VCaP (cell line): ENCODE measurements around the gene IER5.

Experiments
- H3K27ac ChIP-seq: fragments of 450-650 bp; 2 replicates; pipeline ENCODE4 v1.5.1; 2017
- TF ChIP-seq, protein P1 (sequence below): fragments of 450-650 bp; conservative IDR thresholded peaks from 2 replicates; pipeline ENCODE4 v1.5.1; 2017; ENCODE audit warnings: mild to moderate bottlenecking, moderate library complexity

IER5 gene

DNA sequence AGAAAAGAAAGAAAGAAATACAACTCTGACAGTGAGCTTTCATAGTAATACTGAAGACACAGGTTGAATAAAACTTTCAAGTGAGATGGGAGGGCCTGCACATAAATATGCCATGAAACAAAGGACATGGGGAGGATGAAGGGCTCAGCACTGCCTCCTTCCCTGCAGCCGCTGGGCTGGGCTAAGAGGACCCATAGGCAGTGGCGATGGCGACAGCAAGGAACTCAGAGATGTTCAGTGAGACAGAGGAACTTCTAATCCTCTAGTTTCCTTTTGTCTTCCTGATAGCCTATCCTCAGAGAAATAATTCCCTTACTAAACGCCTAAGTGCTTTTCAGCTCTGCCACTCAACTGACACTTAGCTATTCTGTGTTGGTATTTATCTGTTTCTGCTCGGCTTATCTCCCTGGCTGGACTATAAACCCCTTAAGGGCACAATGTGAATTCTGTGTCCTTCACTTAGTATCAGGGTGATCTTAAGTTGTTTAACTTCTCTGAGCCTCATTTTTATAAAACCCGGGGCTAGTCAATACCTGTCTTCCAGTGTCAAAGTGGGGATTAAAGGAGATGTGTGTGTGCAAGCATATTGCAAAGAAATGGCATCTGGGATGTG lies 24.4 kb upstream of the IER5 start:
- TF ChIP-seq, protein P1, sequence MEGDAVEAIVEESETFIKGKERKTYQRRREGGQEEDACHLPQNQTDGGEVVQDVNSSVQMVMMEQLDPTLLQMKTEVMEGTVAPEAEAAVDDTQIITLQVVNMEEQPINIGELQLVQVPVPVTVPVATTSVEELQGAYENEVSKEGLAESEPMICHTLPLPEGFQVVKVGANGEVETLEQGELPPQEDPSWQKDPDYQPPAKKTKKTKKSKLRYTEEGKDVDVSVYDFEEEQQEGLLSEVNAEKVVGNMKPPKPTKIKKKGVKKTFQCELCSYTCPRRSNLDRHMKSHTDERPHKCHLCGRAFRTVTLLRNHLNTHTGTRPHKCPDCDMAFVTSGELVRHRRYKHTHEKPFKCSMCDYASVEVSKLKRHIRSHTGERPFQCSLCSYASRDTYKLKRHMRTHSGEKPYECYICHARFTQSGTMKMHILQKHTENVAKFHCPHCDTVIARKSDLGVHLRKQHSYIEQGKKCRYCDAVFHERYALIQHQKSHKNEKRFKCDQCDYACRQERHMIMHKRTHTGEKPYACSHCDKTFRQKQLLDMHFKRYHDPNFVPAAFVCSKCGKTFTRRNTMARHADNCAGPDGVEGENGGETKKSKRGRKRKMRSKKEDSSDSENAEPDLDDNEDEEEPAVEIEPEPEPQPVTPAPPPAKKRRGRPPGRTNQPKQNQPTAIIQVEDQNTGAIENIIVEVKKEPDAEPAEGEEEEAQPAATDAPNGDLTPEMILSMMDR, result no peak
- H3K27ac ChIP-seq, result no peak overlapping the region

DNA sequence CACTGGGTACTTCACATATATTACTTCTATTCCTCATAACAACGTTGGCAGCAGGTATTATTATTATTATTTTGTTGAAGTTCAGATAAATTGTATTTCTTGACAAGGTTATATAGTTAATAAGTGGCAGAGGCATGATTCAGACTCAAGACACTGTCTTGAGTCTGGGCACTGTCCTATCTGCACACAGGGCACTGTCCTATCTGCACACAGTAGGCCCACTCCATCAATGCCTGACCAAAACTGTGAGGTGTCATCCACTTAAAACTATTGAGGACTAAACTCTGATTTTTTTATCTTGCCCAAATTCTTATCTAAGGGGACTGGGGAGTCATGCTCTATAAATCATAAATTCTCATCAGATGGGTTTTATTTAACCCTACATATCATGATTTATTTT lies 23.8 kb upstream of the IER5 start:
- H3K27ac ChIP-seq, result no peak overlapping the region
- TF ChIP-seq, protein P1, result no peak

DNA sequence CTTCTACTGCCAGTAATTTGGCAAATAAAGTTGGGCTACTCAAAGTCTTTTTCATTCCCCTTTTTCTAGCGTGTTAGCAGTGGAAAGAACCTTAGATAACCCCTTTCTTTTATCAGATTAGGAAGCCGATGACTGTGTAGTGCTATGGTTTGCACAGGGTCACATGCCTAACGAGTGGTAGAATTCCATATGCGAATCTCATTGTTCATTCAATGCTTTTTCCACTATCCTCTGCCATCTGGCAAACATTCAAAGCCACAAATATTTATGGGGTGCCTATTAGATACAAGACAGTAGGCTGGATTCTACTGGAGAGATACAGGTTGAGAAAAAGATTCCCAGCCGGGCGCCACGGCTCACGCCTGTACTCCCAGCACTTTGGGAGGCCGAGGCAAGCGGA lies 14.9 kb upstream of the IER5 start:
- no peak overlapping the region for H3K27ac ChIP-seq
- TF ChIP-seq, protein P1, result no peak

DNA sequence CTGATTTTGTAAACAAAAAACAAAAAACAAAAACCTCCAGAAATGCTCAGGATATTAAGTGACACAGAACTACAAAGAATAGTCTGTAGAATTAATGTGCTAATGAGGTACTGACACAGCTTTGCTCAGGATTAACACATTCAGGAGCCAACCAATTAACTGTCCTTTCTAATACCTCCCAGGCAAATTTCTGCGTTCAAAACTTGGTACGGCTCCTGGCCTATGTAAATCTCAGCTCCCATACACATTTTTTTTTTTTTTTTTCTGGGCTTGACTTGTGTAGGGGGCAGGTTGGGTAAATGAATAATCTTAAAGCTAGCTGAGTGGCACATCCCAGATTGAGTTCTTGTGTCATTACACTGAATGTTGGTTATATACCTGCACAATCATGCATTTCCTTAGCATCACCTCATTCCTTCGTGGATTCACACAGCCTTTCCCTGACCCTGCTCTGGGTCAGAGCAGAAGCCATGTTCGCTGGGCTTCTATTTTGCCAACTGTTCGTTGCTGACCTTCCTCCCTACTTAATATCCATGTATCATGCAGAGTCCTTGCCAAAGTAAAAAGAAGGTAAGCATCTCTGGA lies 12.6 kb upstream of the IER5 start:
- TF ChIP-seq, protein P1, result no peak
- H3K27ac ChIP-seq, result no peak overlapping the region

DNA sequence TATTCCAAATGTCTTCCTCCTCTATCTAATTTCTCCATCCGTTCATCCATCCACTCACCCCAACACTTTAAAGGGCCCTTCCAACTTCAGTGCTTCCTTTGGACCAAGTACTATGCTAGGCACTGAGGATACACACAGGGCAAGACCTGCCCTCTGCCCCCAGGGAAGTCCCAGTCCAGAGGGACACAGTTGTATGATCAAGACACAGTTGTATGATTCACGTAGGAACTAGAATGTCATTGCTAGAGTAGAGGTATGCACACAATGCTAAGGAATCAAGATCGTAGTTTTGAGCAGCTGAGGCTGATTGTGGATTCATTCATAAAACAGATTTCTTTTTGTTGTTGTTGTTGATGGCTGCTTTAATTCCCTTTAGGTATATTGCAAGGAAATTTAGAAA lies 11.6 kb upstream of the IER5 start:
- TF ChIP-seq, protein P1, result no peak
- no peak overlapping the region for H3K27ac ChIP-seq

DNA sequence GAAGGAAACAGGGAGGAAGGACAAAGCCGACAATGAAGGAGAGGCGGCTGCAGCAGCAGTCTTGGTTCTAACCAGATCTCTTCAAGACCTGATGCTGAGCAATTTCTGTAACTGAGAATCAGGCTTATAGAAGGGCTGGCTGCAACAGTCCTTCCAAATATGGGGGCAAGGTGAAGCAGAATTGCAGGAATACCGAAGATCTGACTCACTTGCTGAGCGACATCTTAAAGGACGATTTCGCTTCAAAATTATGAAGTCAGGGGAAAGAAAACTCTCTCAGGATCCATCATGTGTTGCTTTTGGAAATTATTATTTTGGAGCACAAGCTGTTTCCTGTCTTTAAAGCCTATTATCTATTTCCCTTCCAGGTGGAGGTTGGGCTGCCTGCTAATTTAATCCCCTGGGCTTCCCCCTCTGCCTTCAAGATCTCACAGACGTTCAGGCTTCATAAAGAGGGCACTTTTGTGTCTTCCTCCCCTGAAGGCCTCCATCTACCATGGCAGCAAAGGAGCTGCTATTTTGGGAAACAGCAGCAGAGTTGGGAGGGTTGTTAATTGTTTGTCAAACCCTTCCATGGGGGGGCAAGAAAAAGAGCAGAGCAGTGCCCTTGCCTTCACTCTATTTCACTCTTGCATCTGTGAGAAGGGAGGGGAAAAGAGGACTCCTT lies 10.8 kb upstream of the IER5 start:
- H3K27ac ChIP-seq, result no peak overlapping the region
- TF ChIP-seq, protein P1, result no peak

DNA sequence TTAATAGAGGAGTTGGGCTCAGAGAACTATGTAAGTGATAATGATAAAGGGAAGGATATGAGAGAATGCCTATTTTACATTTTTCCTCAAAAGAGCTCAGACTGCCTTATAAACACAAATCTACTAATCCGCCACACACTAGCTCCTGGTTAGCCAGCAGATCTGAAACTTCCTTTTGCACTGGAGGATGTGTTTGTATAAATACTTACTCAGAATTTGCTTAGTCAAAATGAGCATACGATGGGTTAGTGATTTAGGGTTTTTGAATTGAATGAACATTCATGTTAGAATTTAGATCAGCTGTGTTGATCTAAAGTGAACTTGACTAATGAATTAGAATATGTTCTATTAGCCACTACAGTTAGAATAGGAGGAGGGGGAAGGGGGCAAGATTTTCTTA lies 9.1 kb upstream of the IER5 start:
- no peak overlapping the region for H3K27ac ChIP-seq

More for the DNA sequence above, 9.1 kb upstream of the IER5 start:
- TF ChIP-seq, protein P1, result no peak
